K562 (cell line): ENCODE results near the gene CAPS. TPM values are rescaled to one million over a fixed set of nuclear protein-coding genes. Genes with fewer than 3 reads are reported as not detected.

Experiments used
- CC2D1A ChIP-seq: fragments of 450-650 bp; IDR thresholded peaks from 2 replicates; pipeline ENCODE4 v1.6.1; 2017; ENCODE audit warnings: mild to moderate bottlenecking
- EZH2 ChIP-seq: IDR thresholded peaks from 2 replicates; pipeline ENCODE4 v1.6.1; 2012; ENCODE audit warnings: low read depth, mild to moderate bottlenecking, inconsistent platforms, low read length, borderline replicate concordance
- HEY1 ChIP-seq: fragments of 250-450 bp; sonication (Bioruptor Pico); IDR thresholded peaks from 2 replicates; pipeline ENCODE4 v1.5.0; 2020; ENCODE audit warnings: mild to moderate bottlenecking, moderate library complexity, borderline replicate concordance
- RB1 ChIP-seq: fragments of 450-650 bp; IDR thresholded peaks from 2 replicates; pipeline ENCODE4 v1.6.1; 2017; ENCODE audit warnings: low read depth, mild to moderate bottlenecking
- SAFB2 ChIP-seq: fragments of 200-400 bp; formaldehyde crosslinking; IDR thresholded peaks from 2 replicates; pipeline ENCODE4 v1.6.1; 2018; ENCODE audit warnings: borderline replicate concordance, low read length, low read depth, moderate library complexity; ENCODE audit not compliant: severe bottlenecking
- STAT6 ChIP-seq: sonication (generic); formaldehyde crosslinking; IDR thresholded peaks from 2 replicates; pipeline ENCODE4 v1.8.1; 2023; ENCODE audit warnings: mild to moderate bottlenecking, missing genetic modification reagents
- TCF15 ChIP-seq: fragments of 250-450 bp; sonication (Bioruptor Pico); IDR thresholded peaks from 2 replicates; pipeline ENCODE4 v1.8.0; 2022; ENCODE audit warnings: moderate library complexity, mild to moderate bottlenecking, inconsistent platforms
- UBTF ChIP-seq, 2 experiments: IDR thresholded peaks; 2 replicates each; pipeline ENCODE4 v1.6.1; 2012; ENCODE audit warnings: improper control_type of control experiment in 2 of 2, low read depth in 2 of 2, low read length in 2 of 2, borderline replicate concordance in 1 of 2
- ZNF354B ChIP-seq: fragments of 250-450 bp; sonication (Bioruptor Pico); IDR thresholded peaks from 2 replicates; pipeline ENCODE4 v1.4.0; 2020
- ZNF785 ChIP-seq: fragments of 250-450 bp; sonication (Bioruptor Pico); IDR thresholded peaks from 2 replicates; pipeline ENCODE4 v1.4.0; 2020; ENCODE audit warnings: mild to moderate bottlenecking
- polyA plus RNA-seq, 8 experiments: library from polyadenylated mRNA; depleted of rRNA in 4 of 8; stranded (reverse) in 5 of 8; unstranded in 3 of 8; fragments of >200 nt; fragmentation: Nextera tagmentation in 2 of 8; fragmentation: Illumina TruSeq in 1 of 8; extraction: Ambion mirVana in 2 of 8; extraction: Trizol in 1 of 8; gene quantifications; 2 replicates each; pipeline versions ENCODE4 v1.2.1 to v1.2.3, GENCODE V29; 2011 to 2014; ENCODE audit warnings: inconsistent platforms in 1 of 8, missing spikeins in 1 of 8
- total RNA-seq, 7 experiments: library from RNA; depleted of rRNA in 6 of 7; stranded (reverse); fragments of >200 nt in 6 of 7; fragmentation: Illumina TruSeq in 2 of 7; extraction: Trizol in 2 of 7; gene quantifications; 2 replicates each; pipeline versions ENCODE4 v1.2.1 to v1.2.3, GENCODE V29; 2011 to 2021; ENCODE audit warnings: low replicate concordance in 1 of 7
- TF ChIP-seq, protein P1 (sequence below): fragments of 250-450 bp; sonication (Bioruptor Pico); IDR thresholded peaks from 2 replicates; pipeline ENCODE4 v1.5.0; 2020; ENCODE audit warnings: mild to moderate bottlenecking, borderline replicate concordance
- TF ChIP-seq, protein P2 (sequence below): fragments of 250-450 bp; sonication (Bioruptor Pico); IDR thresholded peaks from 2 replicates; pipeline ENCODE4 v1.8.0; 2022; ENCODE audit warnings: inconsistent platforms, mild to moderate bottlenecking, moderate library complexity, borderline replicate concordance

Gene CAPS
- total and polyA plus RNA-seq, 9 of the 15 experiments (the other 6 are each of a cell fraction or from before 2014, with no cell fraction given): 0.15 to 4.0 (median 0.91) TPM

GRCh38 chr19:5903624-5904351 lies 10.3 kb upstream of the CAPS start, which contains the start of gene NDUFA11 (continued):
- TF ChIP-seq UBTF (IDR thresholded peaks at IDR 0.05; ENCODE audit: borderline replicate concordance in 1 of 2, low read depth in 2 of 2, low read length in 2 of 2): no peak
- TF ChIP-seq STAT6: no peak; the same call in 1 of the 2 replicates
- peak; percentile 72; the same call in 1 of the 2 replicates for TF ChIP-seq RB1
- TF ChIP-seq, protein P1, sequence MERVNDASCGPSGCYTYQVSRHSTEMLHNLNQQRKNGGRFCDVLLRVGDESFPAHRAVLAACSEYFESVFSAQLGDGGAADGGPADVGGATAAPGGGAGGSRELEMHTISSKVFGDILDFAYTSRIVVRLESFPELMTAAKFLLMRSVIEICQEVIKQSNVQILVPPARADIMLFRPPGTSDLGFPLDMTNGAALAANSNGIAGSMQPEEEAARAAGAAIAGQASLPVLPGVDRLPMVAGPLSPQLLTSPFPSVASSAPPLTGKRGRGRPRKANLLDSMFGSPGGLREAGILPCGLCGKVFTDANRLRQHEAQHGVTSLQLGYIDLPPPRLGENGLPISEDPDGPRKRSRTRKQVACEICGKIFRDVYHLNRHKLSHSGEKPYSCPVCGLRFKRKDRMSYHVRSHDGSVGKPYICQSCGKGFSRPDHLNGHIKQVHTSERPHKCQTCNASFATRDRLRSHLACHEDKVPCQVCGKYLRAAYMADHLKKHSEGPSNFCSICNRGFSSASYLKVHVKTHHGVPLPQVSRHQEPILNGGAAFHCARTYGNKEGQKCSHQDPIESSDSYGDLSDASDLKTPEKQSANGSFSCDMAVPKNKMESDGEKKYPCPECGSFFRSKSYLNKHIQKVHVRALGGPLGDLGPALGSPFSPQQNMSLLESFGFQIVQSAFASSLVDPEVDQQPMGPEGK (CRISPR knock-in tag): no peak
- TF ChIP-seq, protein P2, sequence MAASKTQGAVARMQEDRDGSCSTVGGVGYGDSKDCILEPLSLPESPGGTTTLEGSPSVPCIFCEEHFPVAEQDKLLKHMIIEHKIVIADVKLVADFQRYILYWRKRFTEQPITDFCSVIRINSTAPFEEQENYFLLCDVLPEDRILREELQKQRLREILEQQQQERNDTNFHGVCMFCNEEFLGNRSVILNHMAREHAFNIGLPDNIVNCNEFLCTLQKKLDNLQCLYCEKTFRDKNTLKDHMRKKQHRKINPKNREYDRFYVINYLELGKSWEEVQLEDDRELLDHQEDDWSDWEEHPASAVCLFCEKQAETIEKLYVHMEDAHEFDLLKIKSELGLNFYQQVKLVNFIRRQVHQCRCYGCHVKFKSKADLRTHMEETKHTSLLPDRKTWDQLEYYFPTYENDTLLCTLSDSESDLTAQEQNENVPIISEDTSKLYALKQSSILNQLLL (CRISPR knock-in tag): no peak
- no peak for TF ChIP-seq EZH2
- TF ChIP-seq ZNF354B (CRISPR knock-in tag): no peak
- TF ChIP-seq SAFB2: no peak
- TF ChIP-seq CC2D1A: 0 out of 2 replicates have a peak, but pooled peaks have one; percentile 16
- no peak for TF ChIP-seq HEY1 (CRISPR knock-in tag)
- no peak for TF ChIP-seq ZNF785 (CRISPR knock-in tag)
- no peak for TF ChIP-seq TCF15
